GM18526 (cell line): Measurements from ENCODE around the gene SPNS3.

Experiments
- POLR2A ChIP-seq: IDR thresholded peaks from 3 replicates; pipeline ENCODE4 v1.6.1; 2011; ENCODE audit not compliant: insufficient read length; ENCODE audit errors: extremely low read depth

Gene SPNS3

GRCh38 chr17:4506175-4506813, 72.6 kb downstream of the SPNS3 start:
- TF ChIP-seq POLR2A, result no peak

GRCh38 chr17:4506892-4507291, 73.2 kb downstream of the SPNS3 start:
- no peak for TF ChIP-seq POLR2A

- TF ChIP-seq POLR2A, result no peak
These were observed 73.8 kb downstream of the SPNS3 start for GRCh38 chr17:4507361-4508111.

GRCh38 chr17:4508207-4508606, 74.5 kb downstream of the SPNS3 start:
- no peak for TF ChIP-seq POLR2A

- no peak for TF ChIP-seq POLR2A
These were observed 75.7 kb downstream of the SPNS3 start for GRCh38 chr17:4509401-4509800.

GRCh38 chr17:4509923-4510617, 76.3 kb downstream of the SPNS3 start:
- no peak for TF ChIP-seq POLR2A

GRCh38 chr17:4510618-4510941, 76.8 kb downstream of the SPNS3 start:
- no peak for TF ChIP-seq POLR2A

GRCh38 chr17:4511199-4511932, 77.6 kb downstream of the SPNS3 start:
- no peak for TF ChIP-seq POLR2A

- no peak for TF ChIP-seq POLR2A
These were observed 78.7 kb downstream of the SPNS3 start for GRCh38 chr17:4512156-4513112.

GRCh38 chr17:4513113-4514032, 79.6 kb downstream of the SPNS3 start:
- no peak for TF ChIP-seq POLR2A

- TF ChIP-seq POLR2A, result no peak
These were observed 80.5 kb downstream of the SPNS3 start for GRCh38 chr17:4514206-4514605.

GRCh38 chr17:4514779-4515178, 81.0 kb downstream of the SPNS3 start:
- TF ChIP-seq POLR2A, result no peak

- TF ChIP-seq POLR2A, result no peak
These were observed 81.8 kb downstream of the SPNS3 start for GRCh38 chr17:4515501-4515900.
